Stimulated activated CD8-positive, alpha-beta memory T cell treated with anti-CD3 and anti-CD28 coated beads, Interleukin-12 subunit alpha, Interleukin-12 subunit beta, amount 100 ng/mL, for 4 hours (primary cell): ENCODE results near the gene ANGEL1.

Experiments
- DNase-seq: peaks from one replicate; pipeline ENCODE4 v3.0.0-alpha.2; 2020; ENCODE audit warnings: low read depth

Gene ANGEL1

DNA sequence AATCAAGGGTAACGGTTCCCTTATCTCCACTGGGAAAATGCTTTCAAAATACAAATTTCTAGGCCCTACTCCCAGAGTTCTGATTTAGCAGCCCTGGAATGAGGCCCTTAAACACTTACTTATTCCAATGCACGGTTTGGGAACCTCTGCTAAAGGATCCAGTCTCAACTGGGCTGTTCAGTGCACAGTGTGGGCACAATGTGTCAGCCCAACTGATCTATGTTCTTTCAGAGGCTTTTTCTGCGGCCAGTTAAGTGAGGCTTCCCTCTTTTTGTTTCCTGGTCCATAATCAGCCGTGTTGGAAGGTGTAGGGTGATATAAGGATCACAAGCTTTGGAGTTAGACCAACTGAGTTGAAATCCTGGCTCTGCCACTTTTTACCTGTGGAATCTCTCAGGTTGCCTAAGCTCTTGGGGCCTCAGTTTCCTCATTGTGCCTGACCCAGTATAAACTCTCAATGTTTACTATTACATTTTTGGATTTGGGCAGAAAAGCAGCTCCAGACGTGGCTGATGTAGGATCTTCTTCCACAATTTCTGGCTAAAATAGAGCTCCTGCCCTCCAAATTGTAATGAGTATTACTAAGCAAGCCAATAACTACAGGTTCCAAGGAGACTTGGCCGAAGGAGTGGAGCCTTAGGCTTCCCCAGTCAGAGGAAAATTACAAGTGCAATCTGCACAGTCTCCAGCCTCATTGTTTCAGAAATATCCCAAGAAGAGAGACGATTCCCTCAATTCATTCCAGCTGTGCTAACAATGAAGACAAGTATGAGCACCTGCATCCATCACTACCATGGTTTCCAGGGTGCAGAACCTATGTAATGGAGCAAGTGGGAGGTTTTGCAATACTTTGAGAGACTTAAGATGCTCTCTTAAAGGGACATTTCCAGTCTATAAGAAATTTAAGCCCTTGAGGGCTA, 2.3 kb upstream of the ANGEL1 start:
- no peak for DNase-seq

DNA sequence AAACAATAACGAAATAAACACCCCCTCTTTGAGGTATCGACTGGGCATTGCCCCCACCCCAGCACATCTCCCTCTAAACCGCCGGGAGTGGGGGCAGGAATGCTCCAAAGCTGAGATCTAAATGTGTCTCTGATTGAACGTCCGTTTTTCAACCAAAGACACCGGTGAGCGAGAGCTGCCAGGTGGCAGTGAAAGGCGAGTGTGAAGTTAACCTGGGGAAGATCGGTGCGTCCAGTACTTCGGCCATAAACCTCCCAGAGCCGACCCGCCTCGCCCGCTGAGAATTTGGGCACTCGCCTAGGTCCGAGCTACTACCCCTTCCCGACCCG, 625 bp downstream of the ANGEL1 start:
- no peak for DNase-seq

DNA sequence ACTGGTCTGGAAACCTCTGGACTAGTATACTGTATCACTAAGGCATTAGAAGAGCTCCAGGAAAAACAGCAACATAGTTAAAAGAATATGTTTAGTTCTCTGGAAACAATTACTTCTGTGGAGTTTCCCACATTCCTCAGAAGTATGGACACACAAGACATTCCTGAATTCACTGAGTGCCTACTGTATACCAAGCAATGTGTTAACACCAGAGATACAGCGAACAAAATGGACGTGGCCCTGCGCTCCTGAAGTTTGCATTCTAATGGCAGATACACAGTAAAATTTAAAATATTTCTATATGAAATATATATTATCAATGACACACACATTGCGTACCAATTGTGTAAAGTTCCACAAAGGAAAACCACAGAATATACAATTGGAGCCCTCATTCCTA, 1.1 kb downstream of the ANGEL1 start:
- no peak for DNase-seq

DNA sequence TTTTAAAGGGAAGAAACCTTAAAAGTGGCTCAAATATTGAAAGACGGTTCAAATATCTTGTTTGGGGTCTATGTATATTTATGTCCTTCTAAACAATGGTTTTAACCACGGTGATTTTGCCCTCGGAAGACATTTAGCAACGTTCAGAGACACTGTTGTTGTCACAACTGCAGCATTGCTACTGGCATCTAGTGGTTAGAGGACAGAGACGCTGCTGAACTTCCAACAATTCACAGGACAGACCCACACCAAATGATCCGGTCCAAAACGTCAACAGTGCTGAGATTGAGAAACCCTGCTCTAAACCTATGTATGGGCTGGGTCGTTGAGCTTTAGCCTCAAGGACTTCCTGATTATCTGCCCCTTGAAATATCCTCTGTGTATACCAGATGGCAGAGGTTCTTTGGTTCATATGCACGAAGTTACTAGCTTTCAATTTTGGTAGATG, 1.7 kb downstream of the ANGEL1 start:
- DNase-seq = no peak

DNA sequence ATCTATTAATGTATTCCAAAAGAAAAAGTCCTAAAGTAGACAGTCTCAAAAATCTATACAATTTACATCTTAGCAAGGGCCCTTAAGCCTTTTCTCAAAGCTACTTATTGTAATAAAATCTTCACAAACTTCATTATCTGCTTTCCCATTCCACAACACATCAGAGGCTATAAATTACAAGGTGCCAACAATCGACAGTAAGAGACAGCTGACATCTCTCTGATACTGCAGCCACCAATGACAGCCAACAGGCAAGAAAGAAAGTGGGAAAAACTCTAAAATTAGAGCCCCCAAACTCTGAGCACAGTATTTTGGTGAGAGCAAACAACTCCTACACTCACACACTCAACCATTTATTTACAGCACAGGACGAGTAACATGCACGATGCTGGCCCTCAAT, 2.2 kb downstream of the ANGEL1 start:
- DNase-seq = no peak

DNA sequence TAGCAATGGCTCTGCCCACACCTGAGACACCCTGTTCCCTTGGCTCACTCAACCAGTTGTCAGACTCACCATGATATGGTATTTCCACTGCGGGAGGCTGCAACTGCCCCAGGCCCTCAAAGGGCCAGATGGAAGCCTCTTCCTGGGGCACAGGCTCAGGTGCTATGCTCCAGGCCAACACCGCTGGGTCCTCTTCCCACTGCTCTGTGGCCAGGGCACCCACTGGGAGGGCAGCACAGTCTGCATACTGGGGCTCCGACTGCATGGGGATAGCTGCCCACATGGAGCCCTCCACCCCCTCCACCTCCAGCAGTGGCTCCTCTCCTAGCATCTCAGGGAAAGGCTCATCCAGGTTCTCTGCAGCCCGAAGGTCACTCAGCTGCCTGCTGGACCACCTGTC, 3.7 kb downstream of the ANGEL1 start:
- DNase-seq = no peak

DNA sequence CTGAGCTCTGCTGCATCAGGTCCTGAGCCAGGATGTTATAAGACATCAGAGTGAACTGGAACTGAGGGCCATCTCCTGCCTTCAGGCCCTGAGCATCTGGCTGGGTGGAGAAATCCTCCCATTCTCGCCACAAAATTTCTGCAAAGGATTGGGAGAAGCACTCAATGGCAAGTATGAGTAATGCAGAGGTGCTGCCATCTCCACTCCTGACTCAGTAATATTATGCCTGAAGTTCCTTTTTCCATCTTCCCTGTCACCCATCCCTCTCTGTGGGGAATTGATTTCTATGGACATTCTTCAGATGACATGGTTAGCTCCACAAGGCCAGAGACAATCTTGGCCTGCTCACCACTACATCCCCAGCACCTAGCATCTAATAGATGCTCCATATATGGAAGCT, 4.7 kb downstream of the ANGEL1 start:
- DNase-seq = no peak

DNA sequence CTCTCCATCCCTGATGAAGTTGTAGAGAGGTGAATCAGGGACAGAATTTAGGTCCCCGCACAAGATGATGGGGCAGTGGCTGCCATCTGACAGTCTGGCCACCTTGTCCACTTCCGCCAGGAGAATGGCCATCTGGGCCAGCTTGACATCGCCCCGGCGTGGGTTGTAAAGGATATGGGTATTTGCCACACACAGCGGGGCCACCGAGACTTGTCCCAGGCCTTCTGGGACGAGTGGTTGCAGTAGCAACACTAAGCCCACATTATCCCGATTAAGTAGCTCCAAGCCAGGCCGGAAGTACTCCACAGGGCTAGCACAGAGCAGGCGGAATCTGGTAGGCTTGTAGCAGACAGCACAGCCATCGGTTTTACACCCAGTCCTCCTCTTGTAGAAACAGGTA, 6.2 kb downstream of the ANGEL1 start:
- no peak for DNase-seq

DNA sequence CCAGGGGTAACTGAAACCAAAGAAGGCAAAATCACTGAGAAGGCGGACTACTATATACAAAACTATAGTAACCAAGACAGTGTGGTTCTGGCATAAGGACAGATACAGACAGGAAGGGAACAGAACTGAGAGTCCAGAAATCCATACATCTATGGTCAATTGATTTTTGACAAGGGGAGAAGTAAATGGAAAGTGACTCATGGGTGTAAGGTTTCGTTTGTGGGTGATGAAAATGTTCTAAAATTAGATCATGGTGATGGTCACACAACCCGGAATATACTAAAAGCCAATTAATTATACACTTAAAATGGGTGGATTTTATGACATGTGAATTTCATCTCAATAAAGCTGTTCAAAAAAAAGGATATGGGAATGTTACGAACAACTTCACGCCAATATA, 18.7 kb downstream of the ANGEL1 start:
- no peak for DNase-seq

DNA sequence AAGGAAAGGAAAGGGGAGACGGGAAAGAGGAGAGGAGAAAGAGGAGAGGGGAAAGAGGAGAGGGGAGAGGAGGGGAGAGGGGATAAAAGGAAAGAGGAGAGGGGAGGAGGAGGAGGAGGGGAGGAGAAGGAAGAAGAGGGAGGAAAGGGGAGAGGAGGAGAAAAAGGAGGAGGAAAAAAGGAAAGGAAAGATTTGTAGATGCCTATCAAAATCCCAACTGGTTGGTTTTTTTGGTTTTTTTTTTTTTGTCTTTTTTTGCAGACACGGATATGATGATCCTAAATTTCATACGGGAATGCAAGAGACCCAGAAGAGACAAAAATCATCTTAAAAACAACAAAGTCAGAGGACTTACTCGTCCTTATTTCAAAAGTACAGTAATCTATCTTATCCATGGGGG, 19.4 kb downstream of the ANGEL1 start:
- DNase-seq = no peak

DNA sequence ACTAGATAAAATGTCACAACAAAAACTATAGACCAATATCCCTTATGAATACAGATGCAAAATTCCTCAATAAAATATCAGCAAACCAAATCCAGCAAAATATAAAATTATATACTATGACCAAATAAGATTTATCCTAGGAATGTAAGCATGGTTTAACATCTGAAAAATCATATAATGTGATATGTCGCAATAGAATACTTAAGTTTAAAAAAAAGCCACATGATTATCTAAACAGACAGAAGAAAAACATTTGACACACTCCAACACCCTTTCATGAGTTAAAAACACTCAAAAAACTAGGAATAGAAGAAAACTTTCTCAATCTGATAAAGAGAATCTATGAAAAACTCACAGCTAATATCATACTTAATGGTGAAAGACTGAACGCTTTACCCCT, 20.3 kb downstream of the ANGEL1 start:
- DNase-seq = no peak

DNA sequence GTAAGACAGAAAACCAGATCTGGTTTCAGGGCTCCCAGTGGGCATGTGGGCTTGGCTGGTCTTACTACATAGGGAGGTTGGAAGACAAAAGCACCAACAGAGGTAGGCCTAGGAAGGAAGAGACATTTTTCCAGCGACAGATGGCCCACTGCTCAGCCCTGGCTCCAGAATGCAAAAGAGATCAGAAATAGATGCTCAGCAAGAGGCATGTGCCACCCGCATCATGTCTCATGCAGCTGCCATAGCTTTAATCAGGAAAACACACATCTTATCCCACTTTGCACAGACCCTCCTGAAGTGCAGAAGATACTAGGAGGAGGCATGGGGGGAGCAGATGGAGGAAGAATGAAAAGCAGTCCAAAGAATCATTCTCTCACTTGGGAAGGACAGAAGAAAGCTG, 26.1 kb downstream of the ANGEL1 start:
- DNase-seq = no peak

DNA sequence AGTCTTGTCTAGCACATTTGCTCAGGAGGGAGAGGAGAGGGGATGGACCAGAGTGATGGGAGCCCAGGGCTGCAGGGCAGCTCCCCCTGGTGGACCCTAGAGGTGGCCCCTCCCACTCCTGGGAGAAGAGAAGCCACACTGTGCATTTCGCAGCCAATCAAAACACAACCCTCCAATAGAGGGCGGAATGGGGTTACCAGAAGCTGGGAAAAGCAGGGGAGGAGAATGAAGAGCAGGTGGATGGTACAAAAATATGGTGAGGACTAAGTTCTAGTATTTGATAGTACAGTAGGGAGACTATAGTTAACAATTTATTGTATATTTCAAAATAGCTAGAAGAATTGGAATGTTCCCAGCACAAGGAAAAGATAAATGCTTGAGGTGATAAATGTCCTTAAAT, 27.8 kb downstream of the ANGEL1 start:
- no peak for DNase-seq

DNA sequence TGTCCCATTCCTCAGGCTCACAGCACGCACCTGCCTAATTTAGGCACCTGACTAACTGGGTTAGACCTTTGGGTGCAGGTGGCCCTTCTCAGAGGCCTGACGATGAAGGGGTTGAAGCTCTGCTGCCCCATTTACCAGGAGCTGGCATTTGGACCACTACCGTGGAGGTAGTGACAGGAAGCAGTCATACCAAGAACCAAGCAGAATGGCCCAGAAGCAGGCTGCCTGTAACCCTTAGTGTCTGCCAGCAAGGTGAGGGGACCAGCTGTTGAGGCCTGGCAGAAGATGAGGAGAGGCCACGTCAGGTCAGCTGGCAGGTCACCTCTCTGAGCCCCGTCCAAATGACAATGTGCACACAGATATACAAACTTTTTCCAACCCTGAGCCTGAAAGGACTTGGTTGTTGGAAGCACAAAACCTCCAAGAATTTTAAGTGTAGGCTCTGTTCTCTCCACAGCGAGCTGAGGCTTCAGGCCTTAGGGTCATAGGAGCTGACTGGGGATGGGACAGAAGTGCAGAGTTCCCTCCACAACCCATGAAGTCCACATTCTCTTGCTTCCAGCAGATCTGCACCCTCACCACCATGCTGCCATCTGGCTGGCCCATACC, 28.3 kb downstream of the ANGEL1 start:
- DNase-seq = no peak

DNA sequence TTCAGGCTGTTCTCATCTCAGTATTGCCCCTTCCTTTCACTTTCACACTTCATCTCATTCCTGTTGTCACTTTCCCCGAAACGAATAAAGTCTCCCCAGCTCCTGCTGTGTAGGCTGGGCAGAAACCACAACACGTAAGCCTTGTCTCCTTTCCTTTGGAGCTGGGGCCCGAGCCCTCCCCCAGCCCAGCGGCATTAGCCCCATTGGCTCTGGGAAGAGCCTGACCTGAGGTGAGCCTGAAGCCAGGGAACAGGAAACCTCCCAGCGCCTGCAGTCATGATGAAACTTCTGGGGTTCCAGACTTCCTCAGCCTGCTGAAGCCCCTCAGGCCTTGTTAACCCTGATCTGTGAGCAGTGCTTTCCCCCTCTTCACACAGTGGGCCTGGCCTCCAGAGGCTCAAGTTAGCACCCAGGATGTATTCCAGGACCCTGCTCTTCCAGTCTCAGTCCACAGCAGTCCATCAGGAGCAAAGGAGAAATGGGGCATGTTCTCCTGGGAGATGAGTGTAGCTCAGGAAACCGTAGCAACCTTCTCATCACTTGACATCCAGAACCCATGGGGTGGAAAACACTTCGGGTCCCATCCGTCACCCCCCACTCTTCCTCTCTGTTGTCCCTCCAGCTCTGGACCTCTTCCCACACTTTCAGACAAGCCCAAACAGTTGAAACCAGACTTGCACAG, 29.7 kb downstream of the ANGEL1 start:
- DNase-seq = no peak

DNA sequence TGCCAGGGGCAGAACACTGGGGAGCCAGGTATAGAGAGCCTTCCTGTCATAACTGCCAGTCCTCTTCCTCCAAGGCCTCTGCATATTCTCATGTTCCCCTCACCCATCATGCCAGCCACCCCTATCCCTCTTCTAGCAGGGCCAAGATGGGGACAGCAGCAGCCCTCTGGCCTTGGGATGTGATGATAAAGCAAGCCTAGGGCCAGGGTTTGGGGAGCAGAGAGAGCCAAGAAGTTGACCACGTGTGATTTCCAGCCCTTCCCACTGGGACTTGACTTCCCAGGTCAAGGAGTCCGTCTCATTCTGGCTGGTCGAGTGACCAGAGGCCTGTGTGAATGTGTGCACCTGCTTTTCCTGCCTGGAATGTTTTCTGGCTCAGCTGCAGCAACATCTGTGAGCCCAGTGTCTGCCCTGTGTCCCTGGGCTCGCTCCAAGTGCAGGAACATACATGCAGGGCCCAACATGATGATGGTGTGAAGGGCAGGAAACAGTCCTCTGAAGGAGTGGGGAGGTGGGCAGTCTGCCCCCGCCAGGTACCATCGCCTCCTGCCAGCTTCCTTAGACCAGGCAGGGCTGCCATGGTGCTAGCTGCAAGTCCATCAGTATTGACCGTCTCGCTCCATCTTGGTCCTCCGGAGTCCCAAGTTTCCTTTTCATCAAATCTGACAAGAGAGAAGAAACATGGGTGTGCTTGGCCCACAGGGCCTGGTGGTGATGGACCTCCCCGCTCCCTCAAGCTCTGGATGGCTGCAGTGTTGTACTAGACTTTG, 30.4 kb downstream of the ANGEL1 start:
- DNase-seq = no peak

DNA sequence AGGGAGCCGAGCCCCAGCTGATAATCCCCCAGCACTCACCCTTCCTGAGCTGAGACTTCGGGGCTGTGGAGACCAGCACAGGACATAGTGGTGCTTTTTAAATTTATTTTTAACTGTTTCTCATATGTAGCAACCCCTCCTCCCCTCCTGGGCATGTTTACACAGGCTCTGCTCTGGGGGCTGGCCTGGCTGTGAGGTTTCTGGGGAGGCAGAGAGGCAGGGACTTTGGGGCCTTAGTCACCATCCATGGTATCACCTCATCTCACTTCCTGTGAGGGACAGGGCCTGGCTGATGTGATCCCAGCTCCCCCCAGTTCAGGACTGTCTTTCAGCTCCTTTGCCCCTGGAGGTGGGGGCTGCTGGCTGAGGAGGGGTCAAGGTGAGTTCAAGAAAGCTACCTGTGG, 31.0 kb downstream of the ANGEL1 start:
- no peak for DNase-seq

DNA sequence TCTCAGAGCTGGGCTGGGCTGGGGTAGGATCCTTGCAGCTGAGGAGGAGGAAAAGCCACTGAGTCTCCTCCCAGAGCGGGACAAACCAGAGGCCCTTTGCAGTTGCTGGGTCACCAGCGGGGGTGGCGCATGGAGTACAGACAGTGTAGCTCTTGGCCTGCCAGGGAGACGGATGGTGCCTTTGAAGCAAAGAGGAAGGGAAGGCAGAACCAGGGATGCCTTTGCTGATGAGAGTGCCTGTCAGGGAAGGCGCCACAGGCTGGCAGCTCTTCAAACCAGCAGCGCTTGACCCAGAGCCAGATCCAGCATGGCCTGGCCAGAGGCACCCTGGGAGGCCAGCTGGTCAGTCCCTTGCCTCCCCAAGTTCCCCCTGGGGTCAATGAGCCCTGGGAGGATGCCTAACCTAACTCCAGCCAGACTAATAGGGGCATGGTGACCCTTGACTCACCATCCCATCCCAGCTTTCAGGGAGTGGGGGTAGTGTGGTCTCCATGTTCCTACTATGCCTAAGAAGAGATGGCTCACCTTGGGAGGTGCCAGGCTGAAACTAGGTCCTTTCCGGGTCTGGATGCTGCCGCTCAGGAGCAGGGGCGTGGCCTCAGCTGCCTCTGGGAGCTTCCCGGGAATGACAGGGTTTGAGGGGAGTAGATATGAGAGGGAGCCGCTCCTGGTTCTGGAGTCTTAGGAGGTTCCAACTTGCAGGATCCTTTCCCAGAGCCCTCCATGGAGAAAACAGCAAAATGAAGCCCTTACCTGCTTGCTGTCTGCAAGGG, 31.6 kb downstream of the ANGEL1 start:
- no peak for DNase-seq

DNA sequence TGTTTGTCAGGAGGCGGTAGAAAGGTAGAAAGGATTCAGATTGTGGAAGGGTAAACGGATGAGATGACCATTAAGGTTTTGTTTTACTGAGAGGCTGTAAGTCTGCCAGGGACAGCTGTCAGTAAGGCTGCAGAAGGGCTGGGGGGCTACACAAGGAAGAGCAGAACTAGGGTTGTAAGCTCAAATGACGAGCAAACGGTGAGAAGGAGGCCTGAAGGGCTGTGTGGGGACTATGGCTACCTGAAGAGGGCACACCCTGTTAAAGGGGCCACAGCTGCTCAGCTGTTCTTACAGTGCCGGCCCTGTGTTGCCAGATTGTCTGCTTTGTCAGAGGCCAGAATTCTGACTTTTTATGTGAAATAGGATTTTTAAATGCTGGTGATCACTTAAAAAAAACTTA, 32.3 kb downstream of the ANGEL1 start:
- no peak for DNase-seq

DNA sequence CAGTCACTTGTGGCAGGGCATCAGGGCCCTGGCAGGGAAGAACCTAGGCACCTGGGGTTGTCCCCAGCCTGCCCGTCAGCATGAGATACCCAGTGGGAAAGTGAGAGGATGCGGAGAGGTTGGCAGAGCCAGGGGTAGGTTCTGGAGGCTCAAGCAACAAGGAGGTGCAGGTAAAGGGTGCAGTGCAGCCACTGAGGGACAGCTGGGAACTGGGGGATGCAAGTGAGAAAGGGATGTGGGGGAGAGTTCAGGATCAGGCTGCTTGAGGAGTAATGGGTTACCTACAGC, 32.7 kb downstream of the ANGEL1 start:
- no peak for DNase-seq

DNA sequence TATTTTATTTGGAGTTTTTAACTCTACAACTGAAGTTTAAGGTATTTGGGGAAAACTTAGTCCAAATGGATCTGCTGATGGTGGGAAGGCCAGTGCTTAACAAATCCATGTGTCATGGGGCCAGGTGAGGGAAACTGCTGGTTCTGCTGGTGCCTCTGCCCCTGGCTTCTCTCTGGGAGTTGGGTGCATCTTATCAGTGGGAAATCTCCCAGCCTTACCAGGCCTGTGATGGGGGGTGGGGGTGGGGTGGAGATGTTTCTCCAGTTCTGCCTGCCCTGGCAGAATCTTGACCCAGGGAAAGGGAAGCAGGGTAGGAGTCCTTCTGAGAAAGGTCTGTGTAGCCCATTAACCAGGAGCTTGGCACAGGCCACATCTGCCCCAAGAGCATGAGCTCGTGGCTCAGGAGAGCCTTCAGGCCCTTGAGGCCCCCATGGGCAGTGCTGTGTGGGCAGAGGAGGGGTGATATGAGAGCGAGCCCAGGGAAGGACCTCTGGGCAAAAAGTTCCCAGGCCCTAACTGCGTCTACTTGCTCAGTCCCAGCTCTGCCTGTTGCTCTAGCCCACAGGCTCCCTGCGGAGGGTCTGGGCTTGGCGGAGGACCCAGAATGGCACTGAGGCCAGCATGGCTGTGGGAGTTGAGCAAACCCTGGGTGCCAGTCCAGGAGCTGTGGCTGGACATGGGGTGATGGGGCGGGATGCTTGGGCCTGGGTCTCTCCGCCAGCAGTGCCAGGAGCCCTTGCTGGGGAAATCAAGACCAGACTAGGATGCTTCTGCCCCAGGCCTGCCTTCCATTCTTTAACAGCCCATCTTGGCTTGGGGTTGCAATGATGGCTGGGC, 33.2 kb downstream of the ANGEL1 start:
- no peak for DNase-seq
